HepG2 (cell line): ENCODE results near the gene IGFN1. TPM values are rescaled to one million over a fixed set of nuclear protein-coding genes. Genes with fewer than 3 reads are reported as not detected.

Experiments used
- ATAC-seq: fragments of 200-7000 bp; cut with Tn5 transposase; 3 replicates; pipeline ENCODE4 v1.9.1; 2020; ENCODE audit warnings: mild to moderate bottlenecking, moderate library complexity
- BruUV-seq: library from RNA; stranded (reverse); fragments of 400-500 nt; replicated peaks from 2 replicates; lab custom pipeline; 2021; lab: Mats Ljungman, UMichigan
- CTCF ChIA-PET: fragments of 300-600 bp; formaldehyde crosslinking; extraction: SDS; loops from one replicate; lab custom pipeline; 2021; ENCODE audit warnings: low total read pairs, inconsistent platforms, low intra/inter-chr PET ratio; lab: Yijun Ruan, JAX
- POLR2A ChIA-PET: fragments of 350-600 bp; sonication (Branson Sonifier 250); formaldehyde crosslinking; loops from one replicate; lab custom pipeline; 2020; ENCODE audit warnings: antibody characterized with exemption, inconsistent platforms; lab: Yijun Ruan, JAX
- DNase-seq: peaks from one replicate; pipeline ENCODE4 v3.0.0-alpha.2; 2015; ENCODE audit warnings: low spot score
- FAIRE-seq: peaks from 3 replicates; lab custom pipeline; 2011; peaks lifted over from hg19 to GRCh38; lab: Jason Lieb, UNC
- H2AFZ ChIP-seq: one replicate; pipeline ENCODE4 v1.6.1; 2011; ENCODE audit warnings: low read length, inconsistent platforms
- H3K27ac ChIP-seq: fragments of 300-600 bp; 3 replicates; pipeline ENCODE4 v1.8.0; 2011; ENCODE audit warnings: mixed run types, mild to moderate bottlenecking, mixed read lengths, low read length, inconsistent platforms; ENCODE audit not compliant: insufficient read depth; ENCODE audit errors: extremely low read length
- H3K27me3 ChIP-seq, 2 experiments: fragments of 200-600 bp in 1 of 2; 2 replicates in 1 of 2; 3 replicates in 1 of 2; pipeline versions ENCODE4 v1.6.0 to v1.8.0; 2011; ENCODE audit warnings: low read length in 2 of 2, mild to moderate bottlenecking in 2 of 2, moderate library complexity in 2 of 2, inconsistent platforms in 1 of 2; ENCODE audit not compliant: insufficient read depth in 2 of 2, control insufficient read depth in 1 of 2
- H3K36me3 ChIP-seq, 2 experiments: fragments of 200-600 bp in 1 of 2; replicated peaks in 1 of 2; 2 replicates in 1 of 2; 3 replicates in 1 of 2; pipeline versions ENCODE4 v1.5.1 to v1.8.0; 2011; ENCODE audit warnings: low read length in 2 of 2, inconsistent platforms in 1 of 2; ENCODE audit not compliant: insufficient read depth in 2 of 2, control insufficient read depth in 1 of 2
- H3K4me1 ChIP-seq: 2 replicates; pipeline ENCODE4 v1.5.1; 2012; ENCODE audit warnings: low read length, inconsistent platforms; ENCODE audit not compliant: insufficient read depth
- H3K4me2 ChIP-seq: 2 replicates; pipeline ENCODE4 v1.6.0; 2011; ENCODE audit warnings: low read depth, low read length, inconsistent platforms
- H3K4me3 ChIP-seq, 3 experiments: fragments of 200-600 bp in 1 of 3; sonication (generic), shearing (Covaris generic) in 1 of 3; replicated peaks in 1 of 3; 2 replicates each; pipeline ENCODE4 v1.5.1; 2011 to 2016; ENCODE audit warnings: low read length in 3 of 3, inconsistent platforms in 2 of 3, low read depth in 2 of 3, mild to moderate bottlenecking in 2 of 3, control low read depth in 1 of 3, mixed read lengths in 1 of 3; ENCODE audit not compliant: insufficient read depth in 1 of 3
- H3K79me2 ChIP-seq: one replicate; pipeline ENCODE4 v1.6.1; 2011; ENCODE audit warnings: low read length, inconsistent platforms; ENCODE audit not compliant: insufficient read depth
- H3K9ac ChIP-seq: 2 replicates; pipeline ENCODE4 v1.6.0; 2011; ENCODE audit warnings: mild to moderate bottlenecking, low read depth, low read length, inconsistent platforms; ENCODE audit not compliant: insufficient read depth
- H3K9me3 ChIP-seq: 2 replicates; pipeline ENCODE4 v1.5.1; 2012; ENCODE audit warnings: mild to moderate bottlenecking, low read length
- H4K20me1 ChIP-seq: 2 replicates; pipeline ENCODE4 v1.6.0; 2011; ENCODE audit warnings: inconsistent platforms, mild to moderate bottlenecking, low read length, moderate library complexity; ENCODE audit not compliant: insufficient read depth
- CSRNP1 ChIP-seq: sonication (generic); formaldehyde crosslinking; IDR thresholded peaks from 2 replicates; pipeline ENCODE4 v1.8.1; 2023; ENCODE audit warnings: mild to moderate bottlenecking, missing genetic modification reagents
- KDM3A ChIP-seq: IDR thresholded peaks from 2 replicates; pipeline ENCODE4 v1.6.1; 2018; ENCODE audit warnings: low read depth, missing compliant biosample characterization
- MAX ChIP-seq: IDR thresholded peaks from 2 replicates; pipeline ENCODE4 v1.6.1; 2012; ENCODE audit warnings: inconsistent platforms
- NFRKB ChIP-seq: fragments of 450-650 bp; IDR thresholded peaks from 2 replicates; pipeline ENCODE4 v1.6.1; 2017
- PHF8 ChIP-seq: sonication (generic); formaldehyde crosslinking; IDR thresholded peaks from 2 replicates; pipeline ENCODE4 v1.5.0; 2020; ENCODE audit warnings: missing genetic modification reagents
- RELA ChIP-seq: sonication (generic); formaldehyde crosslinking; IDR thresholded peaks from 2 replicates; pipeline ENCODE4 v1.4.0; 2020; ENCODE audit warnings: missing genetic modification reagents
- RXRB ChIP-seq: IDR thresholded peaks from 2 replicates; pipeline ENCODE4 v1.6.1; 2016; ENCODE audit warnings: borderline replicate concordance, missing genetic modification reagents, missing compliant biosample characterization
- STAG1 ChIP-seq: sonication (generic); formaldehyde crosslinking; IDR thresholded peaks from 2 replicates; pipeline ENCODE4 v1.4.0; 2020; ENCODE audit warnings: missing genetic modification reagents
- THRA ChIP-seq: sonication (generic); formaldehyde crosslinking; IDR thresholded peaks from 2 replicates; pipeline ENCODE4 v1.4.0; 2020; ENCODE audit warnings: missing genetic modification reagents, borderline replicate concordance
- ZBTB25 ChIP-seq: IDR thresholded peaks from 2 replicates; pipeline ENCODE4 v1.6.1; 2018; ENCODE audit warnings: missing genetic modification reagents
- ZFY ChIP-seq: sonication (generic); formaldehyde crosslinking; IDR thresholded peaks from 2 replicates; pipeline ENCODE4 v1.4.0; 2020; ENCODE audit warnings: missing genetic modification reagents
- ZNF143 ChIP-seq: sonication (generic); formaldehyde crosslinking; IDR thresholded peaks from 2 replicates; pipeline ENCODE4 v1.4.0; 2020; ENCODE audit warnings: missing genetic modification reagents
- ZNF230 ChIP-seq: sonication (generic); formaldehyde crosslinking; IDR thresholded peaks from 2 replicates; pipeline ENCODE4 v1.4.0; 2020; ENCODE audit warnings: mild to moderate bottlenecking, missing genetic modification reagents
- ZNF317 ChIP-seq: sonication (generic); formaldehyde crosslinking; IDR thresholded peaks from 2 replicates; pipeline ENCODE4 v1.5.0; 2020; ENCODE audit warnings: mild to moderate bottlenecking, missing genetic modification reagents
- ZNF546 ChIP-seq: sonication (generic); formaldehyde crosslinking; conservative IDR thresholded peaks from 2 replicates; pipeline ENCODE4 v1.8.1; 2023; ENCODE audit warnings: mild to moderate bottlenecking, missing genetic modification reagents
- ZNF580 ChIP-seq: IDR thresholded peaks from 2 replicates; pipeline ENCODE4 v1.6.1; 2016; ENCODE audit warnings: low read depth, borderline replicate concordance
- ZNF709 ChIP-seq: sonication (generic); formaldehyde crosslinking; IDR thresholded peaks from 2 replicates; pipeline ENCODE4 v1.5.0; 2020; ENCODE audit warnings: mild to moderate bottlenecking, missing genetic modification reagents
- ZNF790 ChIP-seq: sonication (generic); formaldehyde crosslinking; IDR thresholded peaks from 2 replicates; pipeline ENCODE4 v1.8.0; 2022; ENCODE audit warnings: missing genetic modification reagents, mild to moderate bottlenecking, borderline replicate concordance
- WGBS: methylation state at CpG from one replicate; pipeline ENCODE4 v1.1.6; 2017; ENCODE audit warnings: low lambda C conversion rate; 5-methylcytosine and 5-hydroxymethylcytosine counted together
- in situ Hi-C: cut with HindIII; loops from 2 replicates; pipeline ENCODE4 v1.10.0; 2017; ENCODE audit warnings: low pct_unique_long_range_greater_than_20kb; ENCODE audit not compliant: extremely low pct_ligation_motif_present
- intact Hi-C: fragments of 100-400 bp; cut with micrococcal nuclease; formaldehyde crosslinking; loops from one replicate; pipeline ENCODE4 v1.10.0; 2022; ENCODE audit not compliant: unreplicated experiment
- polyA plus RNA-seq, 8 experiments: library from polyadenylated mRNA; depleted of rRNA in 3 of 8; stranded (reverse) in 7 of 8; unstranded in 1 of 8; fragments of >200 nt; fragmentation: Illumina TruSeq in 4 of 8; extraction: Trizol in 4 of 8; gene quantifications; 2 replicates each; pipeline versions ENCODE4 v1.2.1 to v1.2.3, GENCODE V29; 2011 to 2016; ENCODE audit warnings: low read depth in 4 of 8, missing spikeins in 1 of 8, mixed read lengths in 1 of 8; ENCODE audit not compliant: insufficient read depth in 1 of 8
- total RNA-seq, 5 experiments: library from RNA; depleted of rRNA; stranded (reverse); fragments of >200 nt; fragmentation: Illumina TruSeq; extraction: Trizol; gene quantifications; 2 replicates each; pipeline ENCODE4 v1.2.3, GENCODE V29; 2016; ENCODE audit warnings: low read depth in 1 of 5

The IGFN1 gene
- total and polyA plus RNA-seq, 2 of the 13 experiments (the other 11 are each of a cell fraction or from before 2014, with no cell fraction given): 0.04 to 0.05 TPM

GRCh38 chr1:201149400-201149799, 41.2 kb upstream of the IGFN1 start (continued):
- TF ChIP-seq ZNF230 (CRISPR knock-in tag) (no peak), RELA (no peak)

GRCh38 chr1:201153474-201154388, 36.9 kb upstream of the IGFN1 start:
- Histone ChIP-seq H4K20me1 (no peaks in the 10 kb centered on the region), H3K27me3 (no peaks in the 10 kb centered on the region; a peak in 1 of 5 replicates), H3K36me3 (peaks cover 5 to 29% of the 10 kb centered on the region in 2 experiments; a peak in 4 of 5 replicates), H3K4me1 (peaks cover 19% of the 10 kb centered on the region), H3K4me3 (peak overlapping the region; percentile 77 to 95 (median 85)), H3K9ac (peak overlapping the region; percentile 67), H3K9me3 (no peaks in the 10 kb centered on the region), H3K79me2 (peaks cover 10% of the 10 kb centered on the region), H2AFZ (no peak overlapping the region), H3K4me2 (peak overlapping the region; percentile 94), H3K27ac (peak overlapping the region; percentile 42)
- FAIRE-seq (no peak), ATAC-seq (peak; percentile 90), DNase-seq (no peak)
- POLR2A ChIA-PET: interaction anchor here (0.9 to 3.9 kb wide), 6 partner anchors 9 to 247 kb away, joined by 3 to 30 read pairs (median 5); no protein-coding TSS in a partner anchor
- in situ Hi-C loops: no loop called here
- CTCF ChIA-PET: no interaction called here
- intact Hi-C loops: loop anchor here (1.0 kb wide), 2 partner anchors 17 to 32 kb away; no protein-coding TSS in a partner anchor
- no TSS peak for BruUV-seq
- 57% methylated on average over 1 of the region's 37 CpGs for WGBS
- TF ChIP-seq ZNF709 (CRISPR knock-in tag) (0 out of 2 replicates have a peak, but pooled peaks have one; percentile 39), MAX (peak; percentile 35; the same call in 1 of the 2 replicates), THRA (CRISPR knock-in tag) (no peak), ZNF580 (CRISPR knock-in tag) (0 out of 2 replicates have a peak, but pooled peaks have one; percentile 18), ZNF790 (CRISPR knock-in tag) (no peak), NFRKB (no peak), STAG1 (CRISPR knock-in tag) (no peak), ZNF546 (CRISPR knock-in tag) (no peak; the same call in 1 of the 2 replicates), PHF8 (CRISPR knock-in tag) (peak; percentile 74), ZFY (CRISPR knock-in tag) (peak; percentile 85), KDM3A (CRISPR knock-in tag) (no peak), ZBTB25 (CRISPR knock-in tag) (no peak), RXRB (no peak), ZNF317 (0 out of 2 replicates have a peak, but pooled peaks have one; percentile 46), CSRNP1 (CRISPR knock-in tag) (no peak), ZNF143 (CRISPR knock-in tag) (no peak)
